ENCODE results near the gene CREBL2. TPM values are rescaled to one million over a fixed set of nuclear protein-coding genes. Genes with fewer than 3 reads are reported as not detected.
"Not testable (repeated sequence)": the region's sequence is repeated elsewhere in the genome, so short reads cannot be mapped to it uniquely, and the experiment has no call there.

The CREBL2 gene
- total RNA-seq, 3 donors from 2014 or later, result 23.3 to 35.9 (median 25.4) TPM

DNA sequence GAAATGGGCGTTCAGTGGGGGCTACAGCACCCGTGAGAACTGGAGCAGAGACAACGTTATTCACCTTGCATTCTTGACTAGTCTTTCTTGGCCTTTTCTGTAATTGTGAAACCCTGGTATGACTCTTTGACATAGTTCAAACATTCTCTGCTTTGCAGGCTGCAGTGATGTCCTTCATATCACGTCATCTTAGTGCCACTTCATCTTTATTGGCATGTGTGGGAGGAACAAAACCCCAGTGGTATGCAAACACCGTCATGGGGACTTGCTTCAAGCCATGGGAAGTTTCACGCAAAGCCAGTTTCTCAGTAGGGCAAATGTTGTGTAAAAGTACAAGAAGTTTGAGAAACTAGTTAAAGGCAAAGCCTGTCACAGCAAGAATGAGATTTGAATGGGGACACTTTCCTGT lies 28.8 kb upstream of the CREBL2 start:
- Histone ChIP-seq H3K36me3 (ENCODE audit: low read depth) (no peaks in the 10 kb centered on the region), H3K4me3 (no peak overlapping the region), H3K4me1 (ENCODE audit: low read depth) (peaks cover 21% of the 10 kb centered on the region), H3K9me3 (no peaks in the 10 kb centered on the region)
- ATAC-seq (peak; percentile 78), DNase-seq (no peak)
- intact Hi-C loops (cut with DNase I, micrococcal nuclease), result no loop called here
- TF ChIP-seq, protein P1, sequence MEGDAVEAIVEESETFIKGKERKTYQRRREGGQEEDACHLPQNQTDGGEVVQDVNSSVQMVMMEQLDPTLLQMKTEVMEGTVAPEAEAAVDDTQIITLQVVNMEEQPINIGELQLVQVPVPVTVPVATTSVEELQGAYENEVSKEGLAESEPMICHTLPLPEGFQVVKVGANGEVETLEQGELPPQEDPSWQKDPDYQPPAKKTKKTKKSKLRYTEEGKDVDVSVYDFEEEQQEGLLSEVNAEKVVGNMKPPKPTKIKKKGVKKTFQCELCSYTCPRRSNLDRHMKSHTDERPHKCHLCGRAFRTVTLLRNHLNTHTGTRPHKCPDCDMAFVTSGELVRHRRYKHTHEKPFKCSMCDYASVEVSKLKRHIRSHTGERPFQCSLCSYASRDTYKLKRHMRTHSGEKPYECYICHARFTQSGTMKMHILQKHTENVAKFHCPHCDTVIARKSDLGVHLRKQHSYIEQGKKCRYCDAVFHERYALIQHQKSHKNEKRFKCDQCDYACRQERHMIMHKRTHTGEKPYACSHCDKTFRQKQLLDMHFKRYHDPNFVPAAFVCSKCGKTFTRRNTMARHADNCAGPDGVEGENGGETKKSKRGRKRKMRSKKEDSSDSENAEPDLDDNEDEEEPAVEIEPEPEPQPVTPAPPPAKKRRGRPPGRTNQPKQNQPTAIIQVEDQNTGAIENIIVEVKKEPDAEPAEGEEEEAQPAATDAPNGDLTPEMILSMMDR (IDR thresholded peaks at IDR 0.05), result no peak

DNA sequence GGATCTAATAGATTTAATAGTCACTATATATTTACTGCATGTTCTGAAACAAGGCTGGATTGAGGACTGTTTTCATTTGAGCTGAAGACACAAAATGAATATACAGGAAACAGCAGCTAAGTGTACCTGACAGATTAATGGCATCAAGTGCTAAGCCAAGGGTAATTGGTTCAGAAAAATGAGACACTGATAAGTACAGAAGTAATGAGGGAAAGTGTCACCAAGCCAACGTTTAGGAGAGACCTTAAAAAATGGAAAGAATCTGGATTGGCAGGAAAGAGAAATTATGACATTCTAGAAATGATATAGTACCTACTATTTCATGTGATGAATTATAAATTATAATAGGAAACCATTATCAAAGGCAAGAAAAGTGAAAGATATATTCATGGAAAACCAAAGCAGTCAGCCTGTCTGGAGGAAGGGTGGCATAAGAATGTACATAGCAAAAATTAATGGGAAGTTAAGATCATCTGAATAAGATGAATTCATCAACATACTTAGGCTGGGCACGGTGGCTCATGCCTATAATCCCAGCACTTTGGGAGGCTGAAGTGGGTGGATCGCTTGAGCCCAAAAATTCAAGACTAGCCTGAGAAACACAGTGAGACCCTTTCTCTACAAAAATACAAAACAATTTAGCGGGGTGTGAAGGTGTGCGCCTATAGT lies 28.0 kb upstream of the CREBL2 start:
- intact Hi-C loops (cut with DNase I, micrococcal nuclease), result no loop called here

DNA sequence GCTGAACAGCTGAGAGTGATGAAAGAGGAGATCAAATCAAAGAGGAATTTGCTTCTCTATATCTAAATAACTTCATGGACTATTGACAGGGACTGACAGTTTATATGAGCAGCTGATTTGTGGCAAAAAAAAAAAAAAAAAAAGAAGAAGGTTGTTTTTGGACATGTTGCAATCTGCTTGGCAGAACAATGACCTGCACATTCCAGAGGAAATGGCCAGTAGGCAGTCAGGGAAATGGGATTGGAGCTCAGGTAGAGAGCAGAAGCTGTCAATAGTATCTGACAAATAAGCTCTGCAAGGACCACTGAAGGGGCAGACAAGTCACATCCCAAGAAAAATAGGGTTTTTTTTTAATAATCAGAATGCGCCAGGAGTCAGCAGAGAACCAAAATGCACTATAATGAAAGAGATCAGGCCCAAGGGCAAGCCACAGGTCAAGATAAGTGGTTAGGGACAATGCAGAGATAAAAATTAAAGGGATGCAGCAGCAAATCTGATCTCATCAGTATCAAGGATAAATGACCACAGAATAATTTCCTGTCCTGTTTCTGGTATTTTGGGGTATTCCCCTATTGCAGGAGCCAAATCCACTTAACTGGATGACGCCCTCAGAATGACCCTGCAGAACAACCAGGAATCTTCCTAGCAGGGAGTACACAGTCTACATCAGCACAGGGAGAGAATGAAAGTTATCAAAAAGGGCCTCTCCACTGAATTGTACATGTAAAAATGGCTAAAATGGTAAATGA lies 26.4 kb upstream of the CREBL2 start:
- intact Hi-C loops (cut with DNase I, micrococcal nuclease), result no loop called here
- Histone ChIP-seq H3K4me3 (no peak overlapping the region), H3K36me3 (ENCODE audit: low read depth) (no peaks in the 10 kb centered on the region), H3K9me3 (no peaks in the 10 kb centered on the region), H3K4me1 (ENCODE audit: low read depth) (peaks cover 21% of the 10 kb centered on the region)
- ATAC-seq (no peak), DNase-seq (no peak)
- TF ChIP-seq, protein P1 (IDR thresholded peaks at IDR 0.05), result no peak

More for the DNA sequence above, 28.0 kb upstream of the CREBL2 start:
- DNase-seq, result no peak
- Histone ChIP-seq H3K9me3 (no peaks in the 10 kb centered on the region), H3K4me3 (no peak overlapping the region), H3K36me3 (ENCODE audit: low read depth) (no peaks in the 10 kb centered on the region), H3K4me1 (ENCODE audit: low read depth) (peaks cover 21% of the 10 kb centered on the region)
- no peak for ATAC-seq
- TF ChIP-seq, protein P1 (IDR thresholded peaks at IDR 0.05), result no peak

DNA sequence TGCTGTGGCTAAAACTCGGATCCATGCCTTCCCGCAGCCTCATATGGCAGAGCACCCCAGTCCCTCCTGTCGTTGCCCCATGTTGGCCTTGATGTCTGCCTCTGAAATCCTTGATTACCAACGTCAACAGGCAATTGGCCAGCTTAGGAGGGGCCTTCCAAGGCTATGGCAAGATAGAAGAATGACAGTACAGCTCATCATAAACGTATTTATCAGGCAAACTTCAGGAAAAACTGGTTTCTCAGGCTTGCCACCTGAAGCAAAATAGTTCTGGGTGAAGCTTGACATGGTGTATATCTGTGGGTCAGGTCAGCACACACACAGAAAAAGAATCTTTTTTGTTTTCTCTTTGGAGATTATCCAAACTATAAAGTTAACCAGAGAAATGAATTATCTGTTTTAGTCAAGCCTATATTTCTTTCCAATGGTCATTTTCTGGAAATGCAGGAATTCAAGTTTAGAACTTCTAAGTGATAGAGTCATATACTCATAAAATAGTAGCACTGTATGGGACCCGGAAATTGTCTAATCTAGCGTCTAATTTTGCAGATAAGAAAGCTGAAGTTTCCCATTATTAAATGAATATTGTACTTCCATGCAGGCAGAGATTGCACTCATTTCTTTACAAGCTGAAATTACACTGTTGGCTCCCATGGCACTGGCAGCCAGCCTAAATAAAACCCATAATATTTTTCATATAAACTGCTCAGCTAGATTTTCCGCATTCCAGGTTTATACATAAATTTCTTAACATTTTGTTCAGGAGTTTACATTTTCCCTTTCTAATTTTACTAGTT lies 24.6 kb upstream of the CREBL2 start:
- intact Hi-C loops (cut with DNase I, micrococcal nuclease), result no loop called here
- Histone ChIP-seq H3K9me3 (no peaks in the 10 kb centered on the region), H3K36me3 (ENCODE audit: low read depth) (no peaks in the 10 kb centered on the region), H3K4me3 (no peak overlapping the region), H3K4me1 (ENCODE audit: low read depth) (peaks cover 20% of the 10 kb centered on the region)
- ATAC-seq (peak; percentile 60), DNase-seq (peak in 1 of 3 donors; percentile 72)
- TF ChIP-seq, protein P1 (IDR thresholded peaks at IDR 0.05), result no peak

DNA sequence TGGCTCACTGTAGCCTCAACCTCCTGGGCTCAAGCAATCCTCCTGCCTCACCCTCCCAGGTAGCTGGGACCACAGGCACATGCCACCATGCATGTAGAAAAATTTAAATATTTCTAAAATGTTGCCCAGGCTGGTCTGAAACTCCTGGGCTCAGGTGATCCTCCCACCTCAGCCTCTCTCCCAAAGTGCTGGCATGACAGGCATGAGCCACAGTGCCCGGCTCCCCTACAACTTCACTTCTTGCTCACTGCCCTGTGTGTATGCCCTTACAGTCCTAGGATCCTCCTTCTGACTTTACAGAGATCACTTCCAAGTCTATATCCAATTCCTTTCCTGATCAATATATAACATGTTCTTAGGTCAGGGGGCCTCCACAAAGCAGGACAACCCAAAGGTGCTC lies 23.8 kb upstream of the CREBL2 start:
- TF ChIP-seq, protein P1 (IDR thresholded peaks at IDR 0.05), result no peak
- peaks cover 13% of the 10 kb centered on the region for H3K4me1 ChIP-seq (ENCODE audit: low read depth)
- no peaks in the 10 kb centered on the region for H3K9me3 ChIP-seq
- no peak overlapping the region for H3K4me3 ChIP-seq
- ATAC-seq (no peak), DNase-seq (no peak)
- no peaks in the 10 kb centered on the region for H3K36me3 ChIP-seq (ENCODE audit: low read depth)
- intact Hi-C loops (cut with DNase I, micrococcal nuclease), result no loop called here

DNA sequence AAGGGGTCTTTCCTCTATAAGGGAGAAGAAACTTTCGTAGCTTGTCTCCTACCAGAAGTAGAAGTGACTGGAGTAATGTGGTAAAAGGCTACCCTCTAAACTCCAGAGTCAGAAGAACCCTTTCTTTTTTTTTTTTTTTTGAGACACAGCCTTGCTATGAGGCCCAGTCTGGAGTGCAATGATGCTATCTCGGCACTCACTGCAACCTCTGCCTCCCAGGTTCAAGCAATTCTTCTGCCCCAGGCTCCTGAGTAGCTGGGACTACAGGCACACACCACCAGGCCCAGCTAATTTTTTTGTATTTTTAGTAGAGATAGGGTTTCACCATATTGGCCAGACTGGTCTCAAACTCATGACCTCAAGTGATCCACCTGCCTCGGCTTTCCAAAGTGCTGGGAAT lies 23.2 kb upstream of the CREBL2 start:
- intact Hi-C loops (cut with DNase I, micrococcal nuclease); H3K9me3 ChIP-seq; ATAC-seq; H3K4me3 ChIP-seq; H3K36me3 ChIP-seq (ENCODE audit: low read depth); DNase-seq: not testable (repeated sequence)
- H3K4me1 ChIP-seq (ENCODE audit: low read depth), result peaks cover 13% of the 10 kb centered on the region
